ENCODE data around the gene SEMA3F.

Gene SEMA3F

DNA sequence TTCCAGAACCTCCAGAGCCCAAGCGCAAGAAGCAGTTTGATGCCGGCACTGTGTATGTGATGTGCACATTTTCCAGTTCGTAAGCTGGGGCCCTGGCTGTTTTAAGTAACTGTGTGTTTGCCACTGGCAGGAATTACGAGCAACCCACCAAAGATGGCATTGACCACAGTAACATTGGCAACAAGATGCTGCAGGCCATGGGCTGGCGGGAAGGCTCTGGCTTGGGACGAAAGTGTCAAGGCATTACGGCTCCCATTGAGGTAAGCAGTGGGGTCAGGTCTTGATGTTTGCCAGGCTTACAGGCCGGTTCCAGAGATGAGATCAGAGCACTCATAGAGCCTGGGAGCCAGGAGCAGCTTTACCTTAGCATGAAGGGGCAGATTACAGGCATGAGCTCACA lies 38.0 kb upstream of the SEMA3F start:
- Histone ChIP-seq H3K79me2 (ENCODE audit: insufficient read depth, low read length) (no peaks in the 10 kb centered on the region), H2AFZ (ENCODE audit: low read depth, low read length, severe bottlenecking) (no peak overlapping the region), H4K20me1 (ENCODE audit: low read depth, low read length) (no peaks in the 10 kb centered on the region), H3K9ac (ENCODE audit: low read length) (no peak overlapping the region), H3K36me3 (ENCODE audit: low read length) (peaks cover 36% of the 10 kb centered on the region), H3F3A (ENCODE audit: insufficient read depth) (peaks cover 10% of the 10 kb centered on the region; the same call in 1 of the 2 replicates), H3K27ac (ENCODE audit: low read depth, low read length) (no peak overlapping the region), H3K27me3 (ENCODE audit: low read length) (no peaks in the 10 kb centered on the region), H3K9me2 (replicated peaks; ENCODE audit: insufficient read depth, low read length) (no peaks in the 10 kb centered on the region), H3K9me3 (ENCODE audit: insufficient read depth, low read length) (no peaks in the 10 kb centered on the region), H3K4me3 (ENCODE audit: insufficient read depth, low read length, poor library complexity, severe bottlenecking) (no peak overlapping the region), H3K4me2 (ENCODE audit: low read depth, low read length, poor library complexity, severe bottlenecking) (no peak overlapping the region)
- TF ChIP-seq EZH2phosphoT487 (conservative IDR thresholded peaks at IDR 0.05; ENCODE audit: low read length): no peak
- TF ChIP-seq, protein P1, sequence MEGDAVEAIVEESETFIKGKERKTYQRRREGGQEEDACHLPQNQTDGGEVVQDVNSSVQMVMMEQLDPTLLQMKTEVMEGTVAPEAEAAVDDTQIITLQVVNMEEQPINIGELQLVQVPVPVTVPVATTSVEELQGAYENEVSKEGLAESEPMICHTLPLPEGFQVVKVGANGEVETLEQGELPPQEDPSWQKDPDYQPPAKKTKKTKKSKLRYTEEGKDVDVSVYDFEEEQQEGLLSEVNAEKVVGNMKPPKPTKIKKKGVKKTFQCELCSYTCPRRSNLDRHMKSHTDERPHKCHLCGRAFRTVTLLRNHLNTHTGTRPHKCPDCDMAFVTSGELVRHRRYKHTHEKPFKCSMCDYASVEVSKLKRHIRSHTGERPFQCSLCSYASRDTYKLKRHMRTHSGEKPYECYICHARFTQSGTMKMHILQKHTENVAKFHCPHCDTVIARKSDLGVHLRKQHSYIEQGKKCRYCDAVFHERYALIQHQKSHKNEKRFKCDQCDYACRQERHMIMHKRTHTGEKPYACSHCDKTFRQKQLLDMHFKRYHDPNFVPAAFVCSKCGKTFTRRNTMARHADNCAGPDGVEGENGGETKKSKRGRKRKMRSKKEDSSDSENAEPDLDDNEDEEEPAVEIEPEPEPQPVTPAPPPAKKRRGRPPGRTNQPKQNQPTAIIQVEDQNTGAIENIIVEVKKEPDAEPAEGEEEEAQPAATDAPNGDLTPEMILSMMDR (IDR thresholded peaks at IDR 0.05; ENCODE audit: insufficient read depth, low read length, poor library complexity, severe bottlenecking): no peak

DNA sequence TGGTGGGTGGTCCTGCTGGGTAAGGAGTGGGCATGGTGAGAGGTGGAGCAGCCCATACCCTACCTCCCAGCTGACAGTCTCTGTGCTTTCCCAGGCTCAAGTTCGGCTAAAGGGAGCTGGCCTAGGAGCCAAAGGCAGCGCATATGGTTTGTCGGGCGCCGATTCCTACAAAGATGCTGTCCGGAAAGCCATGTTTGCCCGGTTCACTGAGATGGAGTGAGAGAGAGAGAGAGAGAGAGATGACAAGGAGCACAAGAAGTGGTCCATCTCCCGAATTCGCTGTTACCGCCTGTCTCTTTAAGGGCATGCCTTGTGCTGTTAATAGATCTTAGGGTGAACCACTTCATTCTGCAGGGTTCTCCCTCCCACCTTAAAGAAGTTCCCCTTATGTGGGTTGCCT lies 36.9 kb upstream of the SEMA3F start:
- no peak overlapping the region for H3K4me2 ChIP-seq (ENCODE audit: low read depth, low read length, poor library complexity, severe bottlenecking)
- no peak overlapping the region for H3K27ac ChIP-seq (ENCODE audit: low read depth, low read length)
- no peak for TF ChIP-seq EZH2phosphoT487 (conservative IDR thresholded peaks at IDR 0.05; ENCODE audit: low read length)
- TF ChIP-seq, protein P1 (IDR thresholded peaks at IDR 0.05; ENCODE audit: insufficient read depth, low read length, poor library complexity, severe bottlenecking): no peak
- H3K36me3 ChIP-seq (ENCODE audit: low read length): peaks cover 33% of the 10 kb centered on the region
- H3K9me2 ChIP-seq (replicated peaks; ENCODE audit: insufficient read depth, low read length): no peaks in the 10 kb centered on the region
- no peaks in the 10 kb centered on the region for H4K20me1 ChIP-seq (ENCODE audit: low read depth, low read length)
- H3K9ac ChIP-seq (ENCODE audit: low read length): no peak overlapping the region
- no peaks in the 10 kb centered on the region for H3K79me2 ChIP-seq (ENCODE audit: insufficient read depth, low read length)
- H3K27me3 ChIP-seq (ENCODE audit: low read length): no peaks in the 10 kb centered on the region
- no peak overlapping the region for H3K4me3 ChIP-seq (ENCODE audit: insufficient read depth, low read length, poor library complexity, severe bottlenecking)
- no peak overlapping the region for H2AFZ ChIP-seq (ENCODE audit: low read depth, low read length, severe bottlenecking)
- H3K9me3 ChIP-seq (ENCODE audit: insufficient read depth, low read length): no peaks in the 10 kb centered on the region
- H3F3A ChIP-seq (ENCODE audit: insufficient read depth): peaks cover 10% of the 10 kb centered on the region; the same call in 1 of the 2 replicates

DNA sequence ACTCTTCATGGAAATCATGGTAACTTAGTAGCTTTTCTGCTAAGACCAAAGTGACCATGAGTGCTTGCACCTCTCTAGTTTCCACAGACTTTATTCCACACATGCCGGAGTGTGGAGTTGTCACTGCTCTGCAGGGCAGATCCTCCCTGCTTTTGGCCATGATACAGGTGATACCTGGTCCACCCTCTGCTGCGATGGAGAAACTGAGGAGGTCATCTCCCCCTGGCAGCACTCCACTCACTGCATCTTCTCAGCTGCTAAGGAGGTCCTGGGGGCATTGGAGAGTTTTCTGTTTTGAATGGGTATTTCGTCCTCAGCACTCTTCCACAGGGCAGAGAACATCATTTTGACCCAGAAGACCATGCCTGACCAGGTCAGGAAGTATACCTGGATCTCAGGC lies 35.3 kb upstream of the SEMA3F start:
- peaks cover 10% of the 10 kb centered on the region; the same call in 1 of the 2 replicates for H3F3A ChIP-seq (ENCODE audit: insufficient read depth)
- H2AFZ ChIP-seq (ENCODE audit: low read depth, low read length, severe bottlenecking): no peak overlapping the region
- no peak for TF ChIP-seq EZH2phosphoT487 (conservative IDR thresholded peaks at IDR 0.05; ENCODE audit: low read length)
- TF ChIP-seq, protein P1 (IDR thresholded peaks at IDR 0.05; ENCODE audit: insufficient read depth, low read length, poor library complexity, severe bottlenecking): no peak
- H3K9ac ChIP-seq (ENCODE audit: low read length): no peak overlapping the region
- H4K20me1 ChIP-seq (ENCODE audit: low read depth, low read length): no peaks in the 10 kb centered on the region
- no peak overlapping the region for H3K27ac ChIP-seq (ENCODE audit: low read depth, low read length)
- no peaks in the 10 kb centered on the region for H3K9me2 ChIP-seq (replicated peaks; ENCODE audit: insufficient read depth, low read length)
- no peaks in the 10 kb centered on the region for H3K79me2 ChIP-seq (ENCODE audit: insufficient read depth, low read length)
- no peaks in the 10 kb centered on the region for H3K9me3 ChIP-seq (ENCODE audit: insufficient read depth, low read length)
- H3K4me2 ChIP-seq (ENCODE audit: low read depth, low read length, poor library complexity, severe bottlenecking): no peak overlapping the region
- H3K36me3 ChIP-seq (ENCODE audit: low read length): peaks cover 21% of the 10 kb centered on the region; the same call in 1 of the 2 replicates
- H3K27me3 ChIP-seq (ENCODE audit: low read length): no peaks in the 10 kb centered on the region
- no peak overlapping the region for H3K4me3 ChIP-seq (ENCODE audit: insufficient read depth, low read length, poor library complexity, severe bottlenecking)

All from SU-DHL-6 (cell line).